K562 (cell line): ENCODE data around the gene ST8SIA2. TPM values are rescaled to one million over a fixed set of nuclear protein-coding genes. Genes with fewer than 3 reads are reported as not detected.

Source experiments
- ETV1 ChIP-seq: fragments of 450-650 bp; conservative IDR thresholded peaks from 2 replicates; pipeline ENCODE4 v1.6.1; 2016; ENCODE audit warnings: missing genetic modification characterization, control low read depth, low read depth, missing compliant biosample characterization
- PTRF ChIP-seq: fragments of 450-650 bp; IDR thresholded peaks from 2 replicates; pipeline ENCODE4 v1.6.1; 2016; ENCODE audit warnings: mild to moderate bottlenecking, missing genetic modification characterization, missing compliant biosample characterization
- SMAD1 ChIP-seq: fragments of 150-350 bp; IDR thresholded peaks from 2 replicates; pipeline ENCODE4 v1.6.1; 2014; ENCODE audit warnings: low read length, low read depth; ENCODE audit not compliant: partially characterized antibody
- SPI1 ChIP-seq: IDR thresholded peaks from 2 replicates; pipeline ENCODE4 v1.6.1; 2011; ENCODE audit warnings: low read depth, low read length, control low read depth, borderline replicate concordance
- ZNF561 ChIP-seq: fragments of 450-650 bp; formaldehyde crosslinking; conservative IDR thresholded peaks from 2 replicates; pipeline ENCODE4 v1.4.0; 2020; ENCODE audit warnings: mild to moderate bottlenecking, moderate library complexity
- polyA plus RNA-seq, 8 experiments: library from polyadenylated mRNA; depleted of rRNA in 4 of 8; stranded (reverse) in 5 of 8; unstranded in 3 of 8; fragments of >200 nt; fragmentation: Nextera tagmentation in 2 of 8; fragmentation: Illumina TruSeq in 1 of 8; extraction: Ambion mirVana in 2 of 8; extraction: Trizol in 1 of 8; gene quantifications; 2 replicates each; pipeline versions ENCODE4 v1.2.1 to v1.2.3, GENCODE V29; 2011 to 2014; ENCODE audit warnings: inconsistent platforms in 1 of 8, missing spikeins in 1 of 8
- total RNA-seq, 7 experiments: library from RNA; depleted of rRNA in 6 of 7; stranded (reverse); fragments of >200 nt in 6 of 7; fragmentation: Illumina TruSeq in 2 of 7; extraction: Trizol in 2 of 7; gene quantifications; 2 replicates each; pipeline versions ENCODE4 v1.2.1 to v1.2.3, GENCODE V29; 2011 to 2021; ENCODE audit warnings: low replicate concordance in 1 of 7
- TF ChIP-seq, protein P1 (sequence below): sonication (generic); formaldehyde crosslinking; IDR thresholded peaks from 2 replicates; pipeline ENCODE4 v1.8.0; 2022; ENCODE audit warnings: mild to moderate bottlenecking, low read depth, missing genetic modification reagents
- TF ChIP-seq, protein P2 (sequence below): IDR thresholded peaks from 2 replicates; pipeline ENCODE4 v1.6.1; 2012; ENCODE audit warnings: low read depth, low read length, improper control_type of control experiment, borderline replicate concordance

The ST8SIA2 gene
- total and polyA plus RNA-seq, 9 of the 15 experiments (the other 6 are each of a cell fraction or from before 2014, with no cell fraction given), result not detected

- TF ChIP-seq, protein P1, sequence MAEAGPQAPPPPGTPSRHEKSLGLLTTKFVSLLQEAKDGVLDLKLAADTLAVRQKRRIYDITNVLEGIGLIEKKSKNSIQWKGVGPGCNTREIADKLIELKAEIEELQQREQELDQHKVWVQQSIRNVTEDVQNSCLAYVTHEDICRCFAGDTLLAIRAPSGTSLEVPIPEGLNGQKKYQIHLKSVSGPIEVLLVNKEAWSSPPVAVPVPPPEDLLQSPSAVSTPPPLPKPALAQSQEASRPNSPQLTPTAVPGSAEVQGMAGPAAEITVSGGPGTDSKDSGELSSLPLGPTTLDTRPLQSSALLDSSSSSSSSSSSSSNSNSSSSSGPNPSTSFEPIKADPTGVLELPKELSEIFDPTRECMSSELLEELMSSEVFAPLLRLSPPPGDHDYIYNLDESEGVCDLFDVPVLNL (CRISPR knock-in tag), result no peak
- no peak for TF ChIP-seq PTRF (tag)
- no peak for TF ChIP-seq SMAD1
- TF ChIP-seq, protein P2, sequence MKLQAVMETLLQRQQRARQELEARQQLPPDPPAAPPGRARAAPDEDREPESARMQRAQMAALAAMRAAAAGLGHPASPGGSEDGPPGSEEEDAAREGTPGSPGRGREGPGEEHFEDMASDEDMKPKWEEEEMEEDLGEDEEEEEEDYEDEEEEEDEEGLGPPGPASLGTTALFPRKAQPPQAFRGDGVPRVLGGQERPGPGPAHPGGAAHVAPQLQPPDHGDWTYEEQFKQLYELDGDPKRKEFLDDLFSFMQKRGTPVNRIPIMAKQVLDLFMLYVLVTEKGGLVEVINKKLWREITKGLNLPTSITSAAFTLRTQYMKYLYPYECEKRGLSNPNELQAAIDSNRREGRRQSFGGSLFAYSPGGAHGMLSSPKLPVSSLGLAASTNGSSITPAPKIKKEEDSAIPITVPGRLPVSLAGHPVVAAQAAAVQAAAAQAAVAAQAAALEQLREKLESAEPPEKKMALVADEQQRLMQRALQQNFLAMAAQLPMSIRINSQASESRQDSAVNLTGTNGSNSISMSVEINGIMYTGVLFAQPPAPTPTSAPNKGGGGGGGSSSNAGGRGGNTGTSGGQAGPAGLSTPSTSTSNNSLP, result no peak
- TF ChIP-seq SPI1, result no peak
- no peak for TF ChIP-seq ETV1
- TF ChIP-seq ZNF561 (CRISPR knock-in tag), result no peak
These were observed 108.7 kb downstream of the ST8SIA2 start (continued) for GRCh38 chr15:92502336-92502735.
